Endothelial cell of umbilical vein (primary cell): Measurements from ENCODE around the gene TYSND1. TPM values are rescaled to one million over a fixed set of nuclear protein-coding genes. Genes with fewer than 3 reads are reported as not detected.

Experiments
- BruUV-seq: library from RNA; stranded (reverse); fragments of 400-500 nt; replicated peaks from 2 replicates; lab custom pipeline; 2021; lab: Mats Ljungman, UMichigan
- CTCF ChIA-PET: fragments of 300-600, 350-600 bp; sonication (Branson Sonifier 250); formaldehyde crosslinking; loops from one replicate; lab custom pipeline; 2021; ENCODE audit warnings: antibody characterized with exemption, inconsistent platforms; lab: Charles Lee
- POLR2A ChIA-PET: fragments of 300-600, 350-600 bp; sonication (Branson Sonifier 250); formaldehyde crosslinking; loops from one replicate; lab custom pipeline; 2021; ENCODE audit warnings: antibody characterized with exemption, inconsistent platforms; lab: Charles Lee
- DNase-seq: peaks from one replicate; pipeline ENCODE4 v3.0.0-alpha.2; 2011; ENCODE audit warnings: low read depth, low spot score
- FAIRE-seq: peaks from 2 replicates; lab custom pipeline; 2011; peaks lifted over from hg19 to GRCh38; lab: Jason Lieb, UNC
- H2AFZ ChIP-seq: 2 replicates; pipeline ENCODE4 v1.6.0; 2012; ENCODE audit warnings: low read depth, low read length, control low read depth, inconsistent platforms
- H3K27ac ChIP-seq: 2 replicates; pipeline ENCODE4 v1.5.1; 2011; ENCODE audit warnings: low read depth, mild to moderate bottlenecking, control low read depth, low read length, moderate library complexity; ENCODE audit not compliant: insufficient read depth
- H3K27me3 ChIP-seq, 2 experiments: 2 replicates each; pipeline versions ENCODE4 v1.6.0 to v1.6.1; 2011; ENCODE audit warnings: low read length in 2 of 2, mixed read lengths in 1 of 2; ENCODE audit not compliant: control insufficient read depth in 2 of 2, insufficient read depth in 2 of 2
- H3K36me3 ChIP-seq, 2 experiments: 2 replicates in 1 of 2; 3 replicates in 1 of 2; pipeline ENCODE4 v1.5.1; 2011; ENCODE audit warnings: low read length in 2 of 2, mild to moderate bottlenecking in 1 of 2, moderate library complexity in 1 of 2; ENCODE audit not compliant: control insufficient read depth in 2 of 2, insufficient read depth in 2 of 2; ENCODE audit errors: extremely low read depth in 1 of 2
- H3K4me1 ChIP-seq: 3 replicates; pipeline ENCODE4 v1.5.1; 2011; ENCODE audit warnings: mild to moderate bottlenecking, low read length; ENCODE audit not compliant: control insufficient read depth, insufficient read depth; ENCODE audit errors: extremely low read depth
- H3K4me2 ChIP-seq: 2 replicates; pipeline ENCODE4 v1.6.1; 2011; ENCODE audit warnings: low read length, control low read depth, mixed read lengths; ENCODE audit not compliant: insufficient read depth
- H3K4me3 ChIP-seq, 3 experiments: fragments of 200-600 bp in 1 of 3; sonication (generic), shearing (Covaris generic) in 1 of 3; replicated peaks in 1 of 3; 2 replicates each; pipeline ENCODE4 v1.5.1; 2011 to 2016; ENCODE audit warnings: control low read depth in 3 of 3, low read length in 3 of 3, mild to moderate bottlenecking in 2 of 3, inconsistent platforms in 1 of 3, low read depth in 1 of 3, moderate library complexity in 1 of 3; ENCODE audit not compliant: insufficient read depth in 1 of 3
- H3K79me2 ChIP-seq: 2 replicates; pipeline ENCODE4 v1.6.0; 2012; ENCODE audit warnings: low read length, inconsistent platforms; ENCODE audit not compliant: control insufficient read depth, insufficient read depth
- H3K9ac ChIP-seq: replicated peaks from 2 replicates; pipeline ENCODE3; 2011; ENCODE audit warnings: low read length, control low read depth; ENCODE audit not compliant: insufficient read depth; ENCODE audit errors: extremely low read depth
- H3K9me1 ChIP-seq: replicated peaks from 3 replicates; pipeline ENCODE4 v1.6.0; 2011; ENCODE audit warnings: mild to moderate bottlenecking, low read length; ENCODE audit not compliant: control insufficient read depth, insufficient read depth; ENCODE audit errors: extremely low read depth
- H3K9me3 ChIP-seq: replicated peaks from 2 replicates; pipeline ENCODE4 v1.5.1; 2012; ENCODE audit warnings: low read length, inconsistent platforms; ENCODE audit not compliant: control insufficient read depth, insufficient read depth
- H4K20me1 ChIP-seq: replicated peaks from 2 replicates; pipeline ENCODE3; 2011; ENCODE audit warnings: mild to moderate bottlenecking, low read length; ENCODE audit not compliant: control insufficient read depth, insufficient read depth; ENCODE audit errors: extremely low read depth
- CTCF ChIP-seq, 2 donors: IDR thresholded peaks; 1 replicate in 1 of 2; 2 replicates in 1 of 2; pipeline ENCODE4 v1.5.1; 2011; ENCODE audit warnings: low read length in 2 of 2, mild to moderate bottlenecking in 2 of 2, moderate library complexity in 2 of 2, control low read depth in 1 of 2, inconsistent platforms in 1 of 2, low read depth in 1 of 2; ENCODE audit not compliant: insufficient read depth in 1 of 2; ENCODE audit errors: extremely low read depth in 1 of 2
- EZH2 ChIP-seq: IDR thresholded peaks from 2 replicates; pipeline ENCODE4 v1.6.1; 2012; ENCODE audit warnings: borderline replicate concordance, low read depth, mild to moderate bottlenecking, moderate library complexity, low read length, inconsistent platforms; ENCODE audit not compliant: severe bottlenecking
- FOS ChIP-seq: IDR thresholded peaks from 2 replicates; pipeline ENCODE4 v1.6.1; 2011; ENCODE audit warnings: mild to moderate bottlenecking, low read length, moderate library complexity, borderline replicate concordance; ENCODE audit not compliant: insufficient read depth
- GATA2 ChIP-seq: IDR thresholded peaks from 2 replicates; pipeline ENCODE4 v1.7.0; 2011; ENCODE audit warnings: low read depth, mild to moderate bottlenecking, moderate library complexity, mixed read lengths, low read length; ENCODE audit not compliant: insufficient read length, insufficient read depth
- JUN ChIP-seq: IDR thresholded peaks from 2 replicates; pipeline ENCODE4 v1.6.1; 2011; ENCODE audit warnings: borderline replicate concordance, low read depth; ENCODE audit not compliant: insufficient read length, insufficient read depth
- MAX ChIP-seq: IDR thresholded peaks from 2 replicates; pipeline ENCODE4 v1.6.1; 2011; ENCODE audit not compliant: insufficient read depth, insufficient read length
- MYC ChIP-seq: IDR thresholded peaks from one replicate; pipeline ENCODE4 v1.6.1; 2011; ENCODE audit warnings: mild to moderate bottlenecking, low read depth, low read length
- POLR2A ChIP-seq: IDR thresholded peaks from 2 replicates; pipeline ENCODE4 v1.6.1; 2012; ENCODE audit warnings: low read depth, mild to moderate bottlenecking, control low read depth, low read length
- POLR2AphosphoS5 ChIP-seq: IDR thresholded peaks from 2 replicates; pipeline ENCODE4 v1.6.1; 2012; ENCODE audit warnings: low read depth, mild to moderate bottlenecking, control low read depth, low read length, moderate library complexity; ENCODE audit not compliant: insufficient read depth
- dilution Hi-C: fragments of 300-500 bp; cut with MboI; formaldehyde crosslinking; loops from one replicate; pipeline ENCODE4 v1.15.0; 2019; ENCODE audit warnings: low sequenced_read_pairs; ENCODE audit not compliant: extremely low pct_ligation_motif_present
- intact Hi-C: fragments of 100-400 bp; cut with micrococcal nuclease; formaldehyde crosslinking; loops from one replicate; pipeline ENCODE4 v1.10.0; 2022
- polyA plus RNA-seq, 4 experiments: library from polyadenylated mRNA; depleted of rRNA in 3 of 4; stranded (reverse) in 3 of 4; unstranded in 1 of 4; fragments of >200 nt; gene quantifications; 2 replicates each; pipeline versions ENCODE4 v1.2.1 to v1.2.3, GENCODE V29; 2011 to 2012; ENCODE audit warnings: missing spikeins in 1 of 4
- total RNA-seq: library from RNA; stranded (reverse); gene quantifications from 2 replicates; pipeline ENCODE4 v1.2.3, GENCODE V29; 2021

Gene TYSND1
- total and polyA plus RNA-seq, 2 donors (not counting 3 experiments of a cell fraction or from before 2014, with no cell fraction given): 5.1 to 7.8 TPM

GRCh38 chr10:70124415-70124814 is 22.1 kb downstream of the TYSND1 start:
- no peaks in the 10 kb centered on the region for H3K4me1 ChIP-seq
- no peaks in the 10 kb centered on the region for H3K36me3 ChIP-seq
- no peaks in the 10 kb centered on the region for H4K20me1 ChIP-seq
- intact Hi-C loops: no loop called here
- H3K4me2 ChIP-seq: no peak overlapping the region
- CTCF ChIA-PET: interaction anchor here (2.2 kb wide), 1 partner anchor 9 kb away, joined by 13 read pairs; no protein-coding TSS in a partner anchor
- no TSS peak for BruUV-seq
- POLR2A ChIA-PET: no interaction called here
- TF ChIP-seq FOS: no peak
- TF ChIP-seq MYC: no peak
- TF ChIP-seq GATA2: no peak
- TF ChIP-seq POLR2AphosphoS5: no peak
- no peak for TF ChIP-seq EZH2
- no peak for TF ChIP-seq POLR2A
- TF ChIP-seq CTCF (IDR thresholded peaks at IDR 0.05; ENCODE audit: extremely low read depth in 1 of 2, insufficient read depth in 1 of 2, low read depth in 1 of 2, low read length in 2 of 2): no peak
- TF ChIP-seq JUN: no peak
- no peak for TF ChIP-seq MAX
- no peaks in the 10 kb centered on the region for H3K79me2 ChIP-seq
- no peak overlapping the region for H3K9ac ChIP-seq
- H3K4me3 ChIP-seq: no peak overlapping the region
- H3K27ac ChIP-seq: no peak overlapping the region
- no peaks in the 10 kb centered on the region for H3K27me3 ChIP-seq
- dilution Hi-C loops: no loop called here
- no peak for FAIRE-seq
- no peak overlapping the region for H2AFZ ChIP-seq
- H3K9me3 ChIP-seq: no peaks in the 10 kb centered on the region
- DNase-seq: no peak
- H3K9me1 ChIP-seq: no peaks in the 10 kb centered on the region
